ENCODE measurements around the gene RPS3.

Gene RPS3

DNA sequence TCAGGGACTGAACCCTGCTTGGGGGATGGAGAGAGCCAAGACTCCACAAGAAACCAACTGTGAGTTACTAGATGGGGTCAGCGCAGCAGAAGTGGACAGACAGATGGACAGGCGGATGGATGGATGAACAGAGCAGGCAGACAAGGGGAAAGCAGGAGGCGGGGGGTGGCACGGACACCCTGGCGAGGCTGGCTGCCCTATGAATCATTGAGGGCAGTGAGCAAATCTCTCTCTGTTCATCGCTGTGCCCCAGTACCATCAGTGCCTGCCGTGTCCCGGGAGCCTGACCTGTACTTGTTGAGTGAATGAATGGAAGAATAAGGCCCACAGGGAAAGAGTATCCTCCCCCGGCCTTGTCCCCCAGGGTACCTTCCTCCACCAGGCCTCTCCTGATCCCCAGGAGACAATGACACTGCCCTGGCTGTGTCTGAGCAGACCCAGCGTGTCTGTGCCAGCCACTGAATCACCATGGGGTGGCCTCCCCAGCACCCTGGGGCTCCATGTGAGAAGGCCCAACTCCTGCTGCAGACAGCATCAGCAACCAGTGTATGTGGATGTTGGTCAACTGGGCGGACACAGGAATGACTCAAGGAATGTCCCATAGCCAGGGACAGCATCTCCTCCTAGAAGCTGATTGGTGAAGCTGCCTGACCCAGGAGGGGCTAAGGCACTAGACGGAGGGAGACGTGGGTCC is 38.8 kb downstream of the RPS3 start:
- no peak for DNase-seq

DNA sequence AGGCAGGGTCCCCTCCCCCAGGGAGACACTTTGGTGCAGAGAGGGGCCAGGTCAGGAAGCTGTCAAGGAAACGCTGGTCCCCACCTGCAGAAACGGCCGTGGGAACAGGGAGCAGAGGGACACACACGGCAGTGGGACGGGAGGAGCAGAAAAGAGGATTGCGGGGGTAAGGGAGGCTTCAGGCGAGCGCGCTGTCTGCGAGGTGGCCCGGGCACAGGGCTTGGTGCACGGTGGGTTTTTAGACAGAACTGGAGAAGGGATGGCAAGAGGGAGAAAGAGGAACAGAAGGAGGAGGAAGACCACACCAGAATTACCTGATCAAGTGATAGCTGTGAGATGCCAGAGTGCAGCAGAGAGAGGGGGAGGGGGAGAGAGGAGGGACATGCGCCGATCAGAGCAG is 39.7 kb downstream of the RPS3 start:
- no peak for DNase-seq

DNA sequence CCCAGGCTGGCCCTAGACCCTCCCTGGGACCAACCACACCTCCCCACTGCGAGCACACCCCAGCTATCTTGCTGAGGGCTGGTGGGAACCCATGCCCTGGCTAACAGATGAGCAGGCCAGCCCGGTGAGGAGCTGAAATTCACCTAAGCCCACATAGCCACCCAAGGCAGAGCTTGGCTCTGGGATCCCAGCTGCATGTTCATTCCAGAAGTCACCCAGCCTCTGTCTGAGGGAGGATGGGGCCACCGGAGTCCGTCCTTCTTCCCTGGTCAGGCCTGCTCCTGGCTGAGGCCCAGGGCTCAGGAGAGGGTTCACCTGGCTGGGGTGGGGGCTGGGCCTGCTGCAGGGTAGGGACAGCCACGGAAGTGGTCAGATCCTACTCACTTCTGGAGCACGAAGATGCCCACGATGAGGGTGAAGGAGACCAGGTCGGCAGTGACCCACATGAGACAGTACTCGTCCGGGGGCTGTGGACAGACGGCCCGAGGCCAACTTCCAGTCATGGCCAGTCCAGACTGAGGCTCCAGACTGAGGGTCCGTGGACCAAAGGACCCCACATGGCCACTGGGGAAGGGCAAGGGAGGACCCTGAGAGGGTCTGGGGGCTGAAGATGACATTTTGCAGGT is 40.3 kb downstream of the RPS3 start:
- DNase-seq = no peak

DNA sequence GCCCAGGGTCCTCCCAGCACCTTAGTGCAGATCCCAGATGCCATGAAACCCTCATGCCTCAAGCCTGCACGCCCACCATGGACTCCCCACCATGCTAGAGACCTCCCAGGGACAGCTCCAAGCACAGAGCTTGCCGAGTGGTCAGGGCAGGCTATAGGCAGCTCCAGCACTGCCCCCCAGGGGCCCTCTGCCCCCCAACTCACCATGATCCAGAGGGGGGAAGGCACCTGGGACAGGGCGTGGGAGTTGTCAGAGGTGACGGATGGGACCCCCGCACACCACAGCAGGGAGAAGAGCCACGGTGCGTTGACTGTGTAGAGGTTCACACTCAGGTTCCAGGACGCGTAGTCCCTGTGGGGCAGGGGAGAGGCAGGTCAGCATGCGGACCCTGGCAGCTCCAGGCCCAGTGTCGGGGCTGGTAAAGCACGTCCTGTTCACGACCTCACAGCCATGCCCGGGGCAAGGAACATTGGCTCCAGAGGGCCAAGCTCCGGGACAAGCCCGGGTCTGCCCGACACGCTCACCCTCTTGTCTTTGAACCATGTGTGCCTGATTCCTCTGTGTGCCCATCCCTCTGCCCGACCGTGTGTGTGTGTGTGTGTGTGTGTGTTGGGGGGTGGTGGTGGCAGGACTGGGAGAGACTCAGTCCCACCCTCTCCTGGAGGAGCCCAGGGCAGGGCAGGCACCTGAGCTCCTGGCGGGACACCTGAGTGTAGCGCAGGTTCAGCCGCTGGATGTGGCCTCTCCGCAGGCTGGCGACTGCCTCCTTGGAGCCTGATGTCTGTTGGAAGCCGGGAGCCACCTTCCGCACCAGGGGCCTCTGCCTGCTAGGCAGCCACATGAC is 41.9 kb downstream of the RPS3 start:
- no peak for DNase-seq

DNA sequence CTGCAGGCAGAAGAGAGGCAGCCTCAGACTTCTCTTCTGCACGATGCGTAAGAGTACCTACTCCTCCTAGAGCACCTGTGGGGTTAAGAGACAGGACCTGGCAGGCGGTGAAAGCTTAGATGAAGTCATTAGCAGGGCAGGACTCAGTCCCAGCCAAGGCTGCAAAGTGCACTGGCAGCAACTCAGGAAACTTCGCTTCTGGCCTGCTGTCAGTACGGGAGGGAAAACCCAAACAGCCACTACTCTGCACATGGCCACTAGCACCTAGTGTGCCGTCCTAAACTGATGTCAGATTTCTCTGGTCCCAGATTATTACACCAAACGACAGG is 42.5 kb downstream of the RPS3 start:
- no peak for DNase-seq

DNA sequence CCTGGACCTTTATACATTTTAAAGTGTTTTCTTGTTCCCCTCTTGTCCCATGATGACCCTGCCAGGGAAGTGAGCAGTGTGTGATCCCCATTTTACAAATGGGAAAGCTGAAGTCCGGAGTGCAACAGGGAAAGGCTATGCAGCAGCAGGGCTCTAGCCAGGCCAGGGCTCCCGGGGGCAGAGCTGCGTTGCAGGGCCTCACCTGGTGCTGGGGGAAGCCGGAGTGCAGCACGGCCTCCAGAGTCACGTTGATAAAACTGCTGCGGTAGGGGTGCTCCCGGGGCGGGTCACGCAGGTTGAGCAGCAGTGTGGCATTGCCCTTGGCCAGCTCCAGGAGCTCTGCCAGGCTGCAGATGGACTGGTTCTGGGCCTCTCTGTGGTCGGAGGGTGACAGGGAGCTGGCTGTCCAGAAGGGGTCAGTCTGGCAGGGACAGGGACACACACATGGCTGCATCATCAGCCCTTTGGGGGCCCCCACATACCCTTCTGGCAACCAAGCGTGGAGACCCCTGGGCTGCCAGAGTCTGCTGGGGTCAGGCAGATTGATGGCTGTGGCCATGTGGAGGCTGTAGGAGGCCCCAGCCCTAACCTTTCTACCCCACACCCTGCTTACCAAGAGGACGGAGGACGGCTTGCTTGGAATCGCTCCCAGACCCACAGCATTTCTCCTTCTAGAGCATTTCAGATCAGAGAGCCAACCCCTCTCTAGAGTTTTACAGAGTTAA is 43.0 kb downstream of the RPS3 start:
- no peak for DNase-seq

DNA sequence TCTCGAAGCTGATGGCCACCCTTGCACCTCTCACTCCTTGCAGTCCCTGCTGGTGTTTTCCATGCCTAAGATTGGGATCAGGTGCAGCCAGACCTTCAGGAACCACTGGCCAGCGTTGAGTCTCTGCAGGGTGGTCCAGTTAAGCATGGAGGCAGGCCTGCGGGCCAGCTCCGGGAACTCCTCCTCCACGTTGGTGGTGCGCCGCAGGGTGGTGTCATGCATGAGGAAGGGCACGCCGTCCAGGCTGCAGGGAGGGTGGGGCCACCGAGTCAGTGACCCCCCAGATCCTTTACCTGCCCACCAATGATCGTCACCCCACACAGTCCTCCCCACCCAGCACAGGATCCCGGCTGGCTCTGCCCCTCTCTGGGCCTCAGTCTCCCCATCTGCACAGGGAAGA is 43.7 kb downstream of the RPS3 start:
- no peak for DNase-seq

DNA sequence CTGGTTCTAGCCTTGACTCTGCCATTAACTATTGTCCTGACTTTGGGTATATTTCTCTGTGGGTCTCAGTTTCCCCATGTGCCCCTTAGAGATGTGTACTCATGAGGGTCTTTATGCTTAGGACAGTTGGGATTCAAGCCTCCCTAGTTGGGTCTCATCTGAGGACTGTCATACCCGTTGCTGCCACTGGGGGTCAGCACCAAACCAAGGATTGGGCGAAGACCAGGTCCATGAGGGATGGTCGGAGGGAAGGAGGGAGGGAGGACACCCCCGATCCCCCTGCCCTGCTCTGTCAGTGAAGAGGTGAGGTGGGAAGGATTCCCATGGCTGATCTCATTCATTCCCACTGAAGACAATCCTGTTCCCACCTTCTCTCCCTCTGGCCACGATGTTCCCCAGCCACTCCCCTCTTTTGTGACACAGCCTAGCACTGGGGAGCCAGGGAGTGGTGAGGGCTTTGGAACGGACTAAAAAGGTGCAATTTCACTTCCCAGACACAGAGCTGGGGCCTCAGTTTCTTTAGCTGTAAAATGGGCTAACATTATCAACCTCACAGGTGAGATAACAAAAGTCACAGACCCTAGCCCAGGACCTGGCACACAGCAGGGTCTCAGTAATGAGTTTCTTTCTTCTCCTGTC is 46.1 kb downstream of the RPS3 start:
- peak; percentile 60 to 80 for DNase-seq

DNA sequence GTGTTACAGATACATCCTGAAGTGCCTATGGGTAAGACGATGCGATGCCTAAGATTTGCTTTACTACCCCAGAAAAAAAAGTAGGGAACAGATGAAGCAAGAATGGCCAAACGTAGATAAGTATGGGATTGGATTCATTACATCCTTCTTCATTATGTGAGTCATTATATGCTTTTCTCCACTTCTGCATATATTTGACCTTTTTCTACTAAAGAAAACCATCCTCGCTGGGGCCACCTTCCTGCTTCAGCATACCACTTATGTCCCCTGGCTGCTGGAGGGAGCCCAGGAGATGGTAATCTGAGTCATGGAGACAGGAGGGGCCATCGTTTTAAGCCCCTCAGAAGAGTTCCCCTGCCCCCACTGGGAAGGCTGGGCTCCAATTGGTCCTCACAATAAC is 48.1 kb downstream of the RPS3 start:
- DNase-seq = no peak

DNA sequence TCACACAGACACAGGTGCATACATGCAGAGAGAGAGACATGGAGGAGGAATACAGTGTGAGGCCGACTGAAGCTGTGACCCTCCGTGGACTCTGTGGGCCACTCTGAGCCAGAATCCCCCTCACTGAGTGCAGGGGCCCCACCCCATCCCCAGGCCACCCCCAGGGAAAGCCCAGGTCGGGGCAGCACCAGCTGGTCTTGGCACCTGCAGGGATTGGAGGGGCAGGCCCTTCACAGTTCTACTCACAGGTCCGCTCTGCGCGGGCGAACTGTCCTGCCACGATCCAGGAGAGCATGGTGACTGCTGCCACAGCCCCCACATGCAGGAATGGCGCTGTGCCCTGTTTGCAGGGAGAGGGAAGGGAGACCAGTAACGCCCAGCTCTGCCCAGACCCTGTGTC is 50.0 kb downstream of the RPS3 start:
- DNase-seq = no peak

DNA sequence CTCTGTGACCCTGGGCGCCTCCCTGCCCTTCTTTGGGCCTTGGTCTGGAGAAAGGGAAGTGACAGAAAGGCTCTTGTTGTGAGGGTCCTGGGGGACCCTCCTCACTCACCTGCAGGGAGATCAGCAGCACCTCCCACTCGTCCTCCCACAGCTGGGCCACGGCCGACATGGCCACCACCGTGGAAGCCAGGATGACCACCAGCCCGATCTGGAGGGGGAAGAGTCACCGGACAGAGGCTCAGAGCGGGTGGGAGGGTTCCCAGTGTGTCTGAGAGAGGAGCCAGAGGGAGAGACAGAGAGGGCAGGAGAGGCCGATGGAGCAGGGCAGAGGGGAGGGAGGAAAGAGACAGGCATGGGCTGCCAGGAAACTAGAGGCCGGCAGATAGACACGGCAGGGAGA is 50.5 kb downstream of the RPS3 start:
- no peak for DNase-seq

DNA sequence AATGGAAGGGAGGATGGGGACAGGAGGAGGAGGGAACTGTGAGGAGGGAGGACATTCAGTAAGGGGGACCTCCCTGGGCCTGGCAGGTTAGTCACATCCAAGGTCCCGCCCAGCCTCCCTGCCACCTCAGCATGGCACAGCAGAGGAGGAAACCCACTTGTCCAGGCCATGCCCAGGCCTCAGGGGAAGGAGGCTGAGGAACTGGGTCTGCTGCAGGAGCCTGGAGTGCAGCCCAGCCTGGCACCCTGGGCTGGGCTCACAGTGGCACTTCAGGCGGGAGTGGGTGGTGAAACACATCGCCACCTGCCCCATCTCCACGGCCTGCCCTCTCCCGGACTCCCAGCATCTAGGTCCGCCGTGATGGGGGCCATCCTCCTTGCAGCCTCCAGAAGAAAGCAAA is 50.9 kb downstream of the RPS3 start:
- no peak for DNase-seq

DNA sequence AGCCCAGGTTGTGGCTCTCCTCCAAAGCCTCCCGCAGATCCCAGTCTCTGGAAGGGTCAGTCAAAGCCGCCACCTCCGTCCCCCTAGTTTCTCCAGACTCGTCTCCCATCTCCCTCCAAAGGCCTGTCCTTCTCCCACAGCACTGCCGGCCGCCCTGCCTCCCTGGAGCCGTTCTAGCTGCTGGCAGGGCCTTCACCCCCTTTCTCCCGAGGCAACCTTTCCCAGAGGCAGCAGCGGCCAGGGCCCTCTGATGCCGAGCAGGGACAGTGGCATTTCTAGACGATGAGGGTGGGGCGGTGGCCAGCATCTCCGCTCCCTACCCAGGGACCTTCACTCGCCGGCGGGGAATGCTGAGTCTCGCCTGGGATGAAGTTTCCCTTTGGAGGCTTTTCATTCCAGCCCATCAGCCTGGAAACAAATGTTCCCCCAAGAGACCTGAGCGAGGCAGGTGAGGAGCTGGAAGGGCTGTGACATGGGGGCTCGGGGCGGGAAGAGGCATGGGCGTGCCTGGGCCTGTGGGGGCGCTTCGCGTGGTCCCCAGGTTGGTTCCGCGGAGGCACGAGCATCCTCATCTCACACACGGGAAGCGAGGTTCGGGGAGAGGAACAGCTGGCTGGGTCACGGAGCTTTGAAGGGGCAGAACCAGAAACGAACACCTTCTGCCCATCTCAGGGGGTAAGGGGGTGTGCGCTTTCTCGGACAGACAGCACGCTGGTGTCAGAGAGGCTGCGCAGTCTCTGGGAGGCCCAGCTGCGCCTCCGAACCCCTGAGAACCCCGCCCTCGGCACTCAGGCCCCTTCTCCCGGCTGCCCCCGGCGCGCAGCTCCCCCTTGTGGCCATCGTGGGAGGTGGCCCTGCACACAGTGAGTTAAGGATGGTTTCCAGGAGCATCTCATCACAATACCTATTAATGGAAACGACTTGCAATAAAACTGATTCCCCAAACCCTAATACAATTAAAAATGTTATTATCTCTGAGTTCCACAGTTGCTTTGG is 51.8 kb downstream of the RPS3 start:
- DNase-seq = peak in 1 of 2 donors; percentile 23

DNA sequence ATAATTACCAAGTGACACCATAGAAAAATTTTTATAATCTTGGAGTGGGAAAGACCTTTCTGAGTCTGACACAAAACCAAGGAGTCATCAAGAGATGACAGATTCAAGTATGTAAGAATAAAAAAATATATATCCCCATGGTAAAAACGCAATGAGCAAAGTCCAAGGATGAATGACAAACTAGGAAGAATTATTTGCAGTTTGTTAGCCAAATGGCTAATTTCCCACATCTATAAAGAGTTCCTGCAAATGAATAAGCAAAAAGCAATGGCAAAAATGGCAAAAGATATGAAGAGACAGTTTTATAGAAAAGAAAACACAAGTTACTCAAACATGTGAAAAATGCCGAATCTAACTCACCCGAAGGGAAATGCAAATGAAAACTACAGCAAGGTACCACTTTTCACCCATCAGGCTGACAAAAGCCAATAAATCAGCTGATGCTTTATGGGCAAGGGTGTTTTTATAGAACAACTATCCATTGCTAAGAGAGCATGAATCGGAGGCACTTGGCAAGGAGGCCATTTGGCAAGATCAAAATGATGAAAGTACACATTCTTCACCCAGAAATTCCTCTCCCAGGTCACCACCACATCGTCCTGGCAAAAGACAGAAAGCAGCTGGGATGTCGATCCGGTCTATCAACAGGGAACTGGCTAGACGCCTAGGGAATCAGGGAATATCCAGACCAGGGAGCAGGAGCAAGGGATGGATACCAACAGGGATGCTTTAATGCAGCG is 54.8 kb downstream of the RPS3 start:
- no peak for DNase-seq

DNA sequence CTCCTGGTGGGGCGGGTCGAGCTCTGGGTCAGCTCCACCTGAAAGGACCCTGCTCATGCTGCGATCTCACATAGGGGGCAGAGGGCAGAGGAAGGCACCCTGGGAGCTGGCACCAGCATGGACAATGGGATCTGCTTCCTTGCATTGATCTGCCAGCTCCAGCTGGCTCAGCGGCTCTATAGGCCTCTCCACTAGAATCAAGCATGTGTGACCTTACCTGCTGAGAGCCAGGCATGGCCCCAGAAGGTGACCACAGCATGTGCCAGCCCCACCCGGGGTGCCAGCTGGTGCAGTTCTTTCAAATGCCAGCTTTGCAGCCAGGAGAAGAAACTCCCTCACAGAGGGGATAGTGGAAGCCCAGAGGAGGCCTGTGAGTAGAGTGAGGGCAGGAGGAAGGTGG is 55.7 kb downstream of the RPS3 start:
- no peak for DNase-seq
